MV-4-11 (cell line): ENCODE data around the gene PERCC1.
"Not testable (repeated sequence)": the region's sequence is repeated elsewhere in the genome, so short reads cannot be mapped to it uniquely, and the experiment has no call there.

Experiments used
- DNase-seq: peaks from one replicate; lab custom pipeline; 2025; lab: John Stamatoyannopoulos, UW

PERCC1 gene

GRCh38 chr16:1434644-1435592 is 4.0 kb downstream of the PERCC1 start:
- DNase-seq: no peak

- DNase-seq: no peak
These were observed 5.2 kb downstream of the PERCC1 start for GRCh38 chr16:1435921-1436697.

GRCh38 chr16:1436731-1437355 is 6.0 kb downstream of the PERCC1 start:
- DNase-seq: no peak

- DNase-seq: no peak
These were observed 6.7 kb downstream of the PERCC1 start for GRCh38 chr16:1437606-1438005.

- no peak for DNase-seq
These were observed 7.6 kb downstream of the PERCC1 start for GRCh38 chr16:1438229-1439057.

- DNase-seq: no peak
These were observed 8.3 kb downstream of the PERCC1 start for GRCh38 chr16:1439058-1439698.

GRCh38 chr16:1439699-1440074 is 8.8 kb downstream of the PERCC1 start:
- not testable (repeated sequence) for DNase-seq

- DNase-seq: no peak
These were observed 10.5 kb downstream of the PERCC1 start for GRCh38 chr16:1441391-1441829.

- no peak for DNase-seq
These were observed 11.8 kb downstream of the PERCC1 start for GRCh38 chr16:1442697-1443096.

- no peak for DNase-seq
These were observed 12.6 kb downstream of the PERCC1 start for GRCh38 chr16:1443403-1443973.

- DNase-seq: no peak
These were observed 13.3 kb downstream of the PERCC1 start, which contains the start of gene CCDC154 for GRCh38 chr16:1443980-1444729. TSS of gene CCDC154 (minus strand) at chr16:1444556. CDS start at chr16:1444322, 234 bp downstream.

- DNase-seq: no peak
These were observed 14.0 kb downstream of the PERCC1 start for GRCh38 chr16:1444730-1445517.

- DNase-seq: no peak
These were observed 14.8 kb downstream of the PERCC1 start for GRCh38 chr16:1445518-1446203.

GRCh38 chr16:1446296-1447080 is 15.6 kb downstream of the PERCC1 start:
- DNase-seq: no peak

GRCh38 chr16:1447965-1448364 is 17.1 kb downstream of the PERCC1 start:
- no peak for DNase-seq

GRCh38 chr16:1448536-1449116 is 17.7 kb downstream of the PERCC1 start:
- DNase-seq: no peak

- DNase-seq: no peak
These were observed 18.4 kb downstream of the PERCC1 start for GRCh38 chr16:1449201-1449788.
